GF-D8 (cell line): ENCODE data around the gene MRPS5.

Experiments
- DNase-seq: peaks from one replicate; lab custom pipeline; 2025; lab: John Stamatoyannopoulos, UW

MRPS5 gene

GRCh38 chr2:95087379-95087778 lies 34.2 kb downstream of the MRPS5 start:
- DNase-seq = no peak

GRCh38 chr2:95086017-95086416 lies 35.6 kb downstream of the MRPS5 start:
- no peak for DNase-seq

- DNase-seq = no peak
Observed at GRCh38 chr2:95082477-95082876, 39.1 kb downstream of the MRPS5 start.

GRCh38 chr2:95079199-95079683 lies 42.4 kb downstream of the MRPS5 start:
- no peak for DNase-seq

GRCh38 chr2:95077861-95078603 lies 43.6 kb downstream of the MRPS5 start:
- no peak for DNase-seq

GRCh38 chr2:95077530-95077825 lies 44.1 kb downstream of the MRPS5 start:
- DNase-seq = no peak

- DNase-seq = no peak
Observed at GRCh38 chr2:95076705-95077529, 44.7 kb downstream of the MRPS5 start.

- DNase-seq = no peak
Observed at GRCh38 chr2:95075440-95076132, 46.0 kb downstream of the MRPS5 start.

- no peak for DNase-seq
Observed at GRCh38 chr2:95074663-95075439, 46.8 kb downstream of the MRPS5 start.

GRCh38 chr2:95073856-95074662 lies 47.5 kb downstream of the MRPS5 start:
- DNase-seq = no peak

GRCh38 chr2:95072424-95072823 lies 49.2 kb downstream of the MRPS5 start:
- no peak for DNase-seq

- DNase-seq = no peak
Observed at GRCh38 chr2:95071856-95072255, 49.8 kb downstream of the MRPS5 start.

GRCh38 chr2:95069465-95069864 lies 52.1 kb downstream of the MRPS5 start:
- DNase-seq = no peak

- DNase-seq = no peak
Observed at GRCh38 chr2:95068256-95068655, 53.4 kb downstream of the MRPS5 start.

- no peak for DNase-seq
Observed at GRCh38 chr2:95063086-95063958, 58.3 kb downstream of the MRPS5 start.

GRCh38 chr2:95062242-95063085 lies 59.1 kb downstream of the MRPS5 start:
- no peak for DNase-seq

- no peak for DNase-seq
Observed at GRCh38 chr2:95061601-95062183, 59.9 kb downstream of the MRPS5 start.

- DNase-seq = no peak
Observed at GRCh38 chr2:95061119-95061512, 60.5 kb downstream of the MRPS5 start.
